H1 (cell line): Measurements from ENCODE around the gene LRRC3C. TPM values are rescaled to one million over a fixed set of nuclear protein-coding genes. Genes with fewer than 3 reads are reported as not detected.
"Not testable (repeated sequence)": the region's sequence is repeated elsewhere in the genome, so short reads cannot be mapped to it uniquely, and the experiment has no call there.

Experiments
- CTCF ChIA-PET: fragments of 300-600 bp; sonication (Branson Sonifier 250); formaldehyde crosslinking; loops from one replicate; lab custom pipeline; 2021; ENCODE audit not compliant: partially characterized antibody; lab: Charles Lee
- POLR2A ChIA-PET: fragments of 300-600 bp; sonication (Branson Sonifier 250); formaldehyde crosslinking; loops from one replicate; lab custom pipeline; 2021; ENCODE audit warnings: inconsistent platforms; ENCODE audit not compliant: partially characterized antibody; lab: Charles Lee
- DNase-seq, 2 experiments: peaks; one replicate each; pipeline versions ENCODE4 v3.0.0 to v3.0.0-alpha.2; 2010 to 2022; ENCODE audit warnings: low spot score in 2 of 2, low read depth in 1 of 2, mixed read lengths in 1 of 2
- FAIRE-seq: peaks from 2 replicates; lab custom pipeline; 2011; peaks lifted over from hg19 to GRCh38; lab: Jason Lieb, UNC
- H2AFZ ChIP-seq: 2 replicates; pipeline ENCODE4 v1.8.1; 2012; ENCODE audit warnings: low read length, inconsistent platforms
- H2AK5ac ChIP-seq: 2 replicates; pipeline ENCODE4 v1.6.1; 2013; ENCODE audit warnings: low read depth, low read length
- H2BK120ac ChIP-seq: replicated peaks from 2 replicates; pipeline ENCODE3; 2013; ENCODE audit warnings: low read depth, low read length, inconsistent platforms
- H2BK12ac ChIP-seq: 2 replicates; pipeline ENCODE4 v1.6.1; 2013; ENCODE audit warnings: low read depth, low read length
- H2BK15ac ChIP-seq: 2 replicates; pipeline ENCODE4 v1.6.1; 2013; ENCODE audit warnings: low read length
- H2BK20ac ChIP-seq: 2 replicates; pipeline ENCODE4 v1.6.1; 2013; ENCODE audit warnings: low read length
- H2BK5ac ChIP-seq: 2 replicates; pipeline ENCODE4 v1.6.1; 2013; ENCODE audit warnings: low read depth, low read length
- H3K14ac ChIP-seq: 2 replicates; pipeline ENCODE4 v1.6.1; 2013; ENCODE audit warnings: inconsistent platforms; ENCODE audit not compliant: insufficient read length
- H3K18ac ChIP-seq: 2 replicates; pipeline ENCODE4 v1.6.1; 2013; ENCODE audit warnings: low read length; ENCODE audit errors: extremely low read depth
- H3K23ac ChIP-seq: 2 replicates; pipeline ENCODE4 v1.6.1; 2013; ENCODE audit warnings: inconsistent platforms; ENCODE audit not compliant: insufficient read length
- H3K23me2 ChIP-seq: 2 replicates; pipeline ENCODE4 v1.6.1; 2013; ENCODE audit warnings: low read depth, low read length
- H3K27ac ChIP-seq: 2 replicates; pipeline ENCODE4 v1.6.1; 2011; ENCODE audit warnings: low read depth, low read length, inconsistent platforms
- H3K27me3 ChIP-seq, 4 experiments: replicated peaks in 1 of 4; 1 replicate in 1 of 4; 2 replicates in 3 of 4; pipeline versions ENCODE4 v1.6.1 to v1.8.1; 2011 to 2013; ENCODE audit warnings: low read length in 3 of 4, mild to moderate bottlenecking in 3 of 4, inconsistent platforms in 2 of 4, mixed read lengths in 2 of 4, moderate library complexity in 1 of 4; ENCODE audit not compliant: control insufficient read depth in 3 of 4, insufficient read depth in 3 of 4; ENCODE audit errors: extremely low read depth in 1 of 4
- H3K36me3 ChIP-seq, 4 experiments: 2 replicates each; pipeline versions ENCODE4 v1.6.1 to v1.8.1; 2011 to 2013; ENCODE audit warnings: mild to moderate bottlenecking in 4 of 4, low read length in 3 of 4, moderate library complexity in 2 of 4, control low read depth in 1 of 4, inconsistent platforms in 1 of 4; ENCODE audit not compliant: insufficient read depth in 4 of 4, control insufficient read depth in 2 of 4
- H3K4ac ChIP-seq: replicated peaks from 2 replicates; pipeline ENCODE3; 2013; ENCODE audit warnings: low read length, low read depth, mixed read lengths, inconsistent platforms; ENCODE audit not compliant: insufficient read length
- H3K4me1 ChIP-seq, 4 experiments: replicated peaks in 1 of 4; 1 replicate in 1 of 4; 2 replicates in 3 of 4; pipeline versions ENCODE4 v1.6.1 to v1.8.1; 2011 to 2013; ENCODE audit warnings: low read length in 3 of 4, inconsistent platforms in 2 of 4, mixed read lengths in 1 of 4; ENCODE audit not compliant: insufficient read depth in 4 of 4, control insufficient read depth in 3 of 4
- H3K4me2 ChIP-seq, 2 experiments: 2 replicates each; pipeline versions ENCODE4 v1.6.1 to v1.8.1; 2011 to 2013; ENCODE audit warnings: low read depth in 2 of 2, low read length in 2 of 2, control low read depth in 1 of 2, inconsistent platforms in 1 of 2, mild to moderate bottlenecking in 1 of 2; ENCODE audit not compliant: insufficient read depth in 1 of 2
- H3K4me3 ChIP-seq, 4 experiments: fragments of 200-600, 300-600 bp in 1 of 4; sonication (generic), shearing (Covaris generic), sonication (Bioruptor Twin) in 1 of 4; 2 replicates each; pipeline versions ENCODE4 v1.5.1 to v1.8.1; 2011 to 2016; ENCODE audit warnings: low read length in 4 of 4, low read depth in 3 of 4, control low read depth in 2 of 4, inconsistent platforms in 2 of 4, mild to moderate bottlenecking in 2 of 4, mixed read lengths in 1 of 4, moderate library complexity in 1 of 4; ENCODE audit not compliant: insufficient read depth in 2 of 4; ENCODE audit errors: extremely low read depth in 1 of 4
- H3K56ac ChIP-seq: replicated peaks from 2 replicates; pipeline ENCODE3; 2013; ENCODE audit warnings: low read depth, mild to moderate bottlenecking, mixed read lengths, low read length, inconsistent platforms; ENCODE audit not compliant: insufficient read length
- H3K79me1 ChIP-seq: 2 replicates; pipeline ENCODE4 v1.6.1; 2013; ENCODE audit warnings: low read depth, low read length, control low read depth
- H3K79me2 ChIP-seq, 2 experiments: 2 replicates each; pipeline versions ENCODE4 v1.6.1 to v1.8.1; 2012 to 2013; ENCODE audit warnings: low read length in 2 of 2, mild to moderate bottlenecking in 2 of 2, inconsistent platforms in 1 of 2; ENCODE audit not compliant: insufficient read depth in 2 of 2, control insufficient read depth in 1 of 2
- H3K9ac ChIP-seq, 4 experiments: replicated peaks in 1 of 4; 1 replicate in 1 of 4; 2 replicates in 3 of 4; pipeline versions ENCODE4 v1.6.1 to v1.8.1; 2011 to 2013; ENCODE audit warnings: low read depth in 3 of 4, low read length in 3 of 4, control low read depth in 2 of 4, mild to moderate bottlenecking in 2 of 4, moderate library complexity in 2 of 4, inconsistent platforms in 1 of 4; ENCODE audit errors: extremely low read depth in 1 of 4
- H3K9me3 ChIP-seq, 2 experiments: 2 replicates each; pipeline versions ENCODE4 v1.6.1 to v1.8.1; 2012 to 2013; ENCODE audit warnings: mild to moderate bottlenecking in 2 of 2, moderate library complexity in 2 of 2, control low read depth in 1 of 2, inconsistent platforms in 1 of 2, low read depth in 1 of 2, low read length in 1 of 2, mixed read lengths in 1 of 2; ENCODE audit not compliant: insufficient read depth in 2 of 2
- H4K20me1 ChIP-seq, 2 experiments: replicated peaks in 1 of 2; 2 replicates each; pipeline versions ENCODE3 to v1.8.1; 2011 to 2013; ENCODE audit warnings: inconsistent platforms in 2 of 2, low read length in 2 of 2, mild to moderate bottlenecking in 1 of 2; ENCODE audit not compliant: insufficient read depth in 2 of 2, control insufficient read depth in 1 of 2
- H4K5ac ChIP-seq: 2 replicates; pipeline ENCODE4 v1.6.1; 2013; ENCODE audit warnings: low read length, low read depth, mixed read lengths, inconsistent platforms; ENCODE audit not compliant: insufficient read length
- H4K8ac ChIP-seq: 2 replicates; pipeline ENCODE4 v1.8.0; 2013; ENCODE audit warnings: mild to moderate bottlenecking, moderate library complexity, low read length, inconsistent platforms; ENCODE audit not compliant: insufficient read depth; ENCODE audit errors: extremely low read depth
- H4K91ac ChIP-seq: replicated peaks from 2 replicates; pipeline ENCODE3; 2013; ENCODE audit warnings: low read length, mixed read lengths, inconsistent platforms; ENCODE audit not compliant: insufficient read length
- whole genome bisulfite sequencing, 2 experiments: shearing (Covaris generic) in 1 of 2; methylation state at CpG; one replicate each; pipeline versions ENCODE4 v1.1.6 to v1.1.7; 2013 to 2015; ENCODE audit warnings: low lambda C conversion rate in 2 of 2, mixed read lengths in 2 of 2, inconsistent platforms in 1 of 2, low coverage in 1 of 2, missing lambda C conversion rate in 1 of 2; ENCODE audit not compliant: insufficient replicate concordance in 2 of 2, insufficient coverage in 1 of 2, insufficient read length in 1 of 2; ENCODE audit errors: extremely low coverage in 1 of 2, missing lambda C conversion rate in 1 of 2; 5-methylcytosine and 5-hydroxymethylcytosine counted together
- polyA plus RNA-seq, 7 experiments: library from polyadenylated mRNA; depleted of rRNA in 3 of 7; stranded (reverse) in 5 of 7; unstranded in 2 of 7; fragments of >200 nt in 5 of 7; fragments of 200-250 nt in 2 of 7; gene quantifications; 1 replicate in 5 of 7; 2 replicates in 1 of 7; 4 replicates in 1 of 7; pipeline versions ENCODE4 v1.2.1 to v1.2.3, GENCODE V29; 2011 to 2013; ENCODE audit warnings: missing spikeins in 2 of 7, mixed read lengths in 2 of 7
- total RNA-seq: library from RNA; stranded (reverse); fragmentation: NEBNext Ultra II Directional; extraction: Animal tissue kit (Norgen Biotek cat#: 25700); gene quantifications from 2 replicates; pipeline ENCODE4 v1.2.1, GENCODE V29; 2021

The LRRC3C gene
- total and polyA plus RNA-seq, 2 of the 8 experiments (the other 6 are each of a cell fraction or from before 2014, with no cell fraction given), result not detected

- H3K23me2 ChIP-seq, H3K14ac ChIP-seq, H3K4me3 ChIP-seq, H3K18ac ChIP-seq, H4K5ac ChIP-seq, H3K79me2 ChIP-seq, H2AFZ ChIP-seq, H3K4me2 ChIP-seq, H3K23ac ChIP-seq, POLR2A ChIA-PET, H3K36me3 ChIP-seq, H3K56ac ChIP-seq, H2BK20ac ChIP-seq, H4K20me1 ChIP-seq, H3K9ac ChIP-seq, DNase-seq, H3K4ac ChIP-seq, H2AK5ac ChIP-seq, H4K91ac ChIP-seq, FAIRE-seq, H3K79me1 ChIP-seq, H2BK12ac ChIP-seq, H3K9me3 ChIP-seq, H3K27ac ChIP-seq, H2BK15ac ChIP-seq, H3K27me3 ChIP-seq, H4K8ac ChIP-seq, H2BK5ac ChIP-seq, H2BK120ac ChIP-seq: not testable (repeated sequence)
- 93% methylated on average over 5 of the region's 5 CpGs; no CpG with 5 or more reads in 1 of the 2 experiments for WGBS, 2 experiments
- CTCF ChIA-PET, result interaction anchor here (0.6 to 5.9 kb wide), 5 partner anchors 10 to 328 kb away, joined by 3 to 28 read pairs (median 5); no protein-coding TSS in a partner anchor
- peaks cover 0 to 11% (median 7%) of the 10 kb centered on the region in 4 experiments; a peak in 6 of 7 replicates for H3K4me1 ChIP-seq
Measured at GRCh38 chr17:39948489-39948828, 20.9 kb downstream of the LRRC3C start.
